Measurements from ENCODE around the gene RHBDF2. TPM values are rescaled to one million over a fixed set of nuclear protein-coding genes. Genes with fewer than 3 reads are reported as not detected.

The RHBDF2 gene
- total RNA-seq, 3 donors from 2014 or later (not counting 1 experiment from before 2014, with no cell fraction given) = 194 to 233 (median 202) TPM

- Histone ChIP-seq H3K36me3 (ENCODE audit: control insufficient read depth, insufficient read depth, low read length) (no peaks in the 10 kb centered on the region), H3K4me3 (ENCODE audit: low read length) (no peak overlapping the region), H3K27ac (ENCODE audit: low read length) (no peak overlapping the region), H3K9me3 (ENCODE audit: control insufficient read depth, insufficient read depth, low read length) (no peaks in the 10 kb centered on the region), H3K4me1 (ENCODE audit: control insufficient read depth, insufficient read depth, low read length) (peaks cover 22% of the 10 kb centered on the region), H3K27me3 (ENCODE audit: control insufficient read depth, insufficient read depth, low read length) (no peaks in the 10 kb centered on the region)
- peak overlapping the region; percentile 26 for H3K4me3 Mint-ChIP-seq
- H3K36me3 Mint-ChIP-seq = no peaks in the 10 kb centered on the region
- WGBS (ENCODE audit: insufficient coverage) = 67% methylated on average over 12 of the region's 13 CpGs
- TF ChIP-seq, protein P1, sequence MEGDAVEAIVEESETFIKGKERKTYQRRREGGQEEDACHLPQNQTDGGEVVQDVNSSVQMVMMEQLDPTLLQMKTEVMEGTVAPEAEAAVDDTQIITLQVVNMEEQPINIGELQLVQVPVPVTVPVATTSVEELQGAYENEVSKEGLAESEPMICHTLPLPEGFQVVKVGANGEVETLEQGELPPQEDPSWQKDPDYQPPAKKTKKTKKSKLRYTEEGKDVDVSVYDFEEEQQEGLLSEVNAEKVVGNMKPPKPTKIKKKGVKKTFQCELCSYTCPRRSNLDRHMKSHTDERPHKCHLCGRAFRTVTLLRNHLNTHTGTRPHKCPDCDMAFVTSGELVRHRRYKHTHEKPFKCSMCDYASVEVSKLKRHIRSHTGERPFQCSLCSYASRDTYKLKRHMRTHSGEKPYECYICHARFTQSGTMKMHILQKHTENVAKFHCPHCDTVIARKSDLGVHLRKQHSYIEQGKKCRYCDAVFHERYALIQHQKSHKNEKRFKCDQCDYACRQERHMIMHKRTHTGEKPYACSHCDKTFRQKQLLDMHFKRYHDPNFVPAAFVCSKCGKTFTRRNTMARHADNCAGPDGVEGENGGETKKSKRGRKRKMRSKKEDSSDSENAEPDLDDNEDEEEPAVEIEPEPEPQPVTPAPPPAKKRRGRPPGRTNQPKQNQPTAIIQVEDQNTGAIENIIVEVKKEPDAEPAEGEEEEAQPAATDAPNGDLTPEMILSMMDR (IDR thresholded peaks at IDR 0.05) = no peak
- H3K9me3 Mint-ChIP-seq = no peaks in the 10 kb centered on the region
- intact Hi-C loops (cut with micrococcal nuclease) = no loop called here
- H3K27ac Mint-ChIP-seq = peak overlapping the region; percentile 59 to 86
- ATAC-seq (peak; percentile 59 to 86 (median 86)), DNase-seq (peak in 1 of 2 donors; percentile 20)
- H3K27me3 Mint-ChIP-seq (ENCODE audit: low read depth in 2 of 2) = no peaks in the 10 kb centered on the region
- H3K4me1 Mint-ChIP-seq = peaks cover 58 to 73% of the 10 kb centered on the region in 2 donors
Measured at GRCh38 chr17:76441686-76442340, 59.4 kb downstream of the RHBDF2 start.

DNA sequence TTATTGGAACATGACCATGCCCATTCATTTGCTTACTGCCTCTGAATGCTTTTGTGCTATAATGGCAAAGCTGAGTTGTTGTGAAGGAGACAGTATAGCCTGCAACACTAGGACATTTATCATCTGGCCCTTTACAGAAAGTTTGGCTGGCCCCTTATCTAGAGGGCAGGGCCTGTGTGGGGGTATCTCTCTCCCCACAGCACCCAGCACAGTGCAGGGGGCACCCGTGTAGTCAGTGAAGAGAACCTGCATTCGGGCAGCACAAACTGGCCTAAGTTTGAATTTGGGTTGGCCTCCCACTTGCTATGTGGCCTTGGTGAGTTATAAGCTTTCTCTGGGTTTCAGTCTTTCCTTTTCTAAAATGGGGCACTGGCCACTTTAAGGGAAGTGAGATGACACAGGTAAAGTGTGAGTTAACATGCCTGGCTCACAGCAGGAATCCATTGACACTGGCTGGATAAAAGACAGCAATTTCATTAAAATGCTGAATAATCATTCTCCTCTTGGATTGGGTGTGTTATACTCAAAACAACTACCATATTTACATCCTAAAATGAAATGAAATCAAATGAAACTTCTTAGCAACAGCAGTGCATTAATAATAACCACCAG lies 60.4 kb downstream of the RHBDF2 start:
- ATAC-seq = no peak
- Histone ChIP-seq H3K9me3 (ENCODE audit: control insufficient read depth, insufficient read depth, low read length) (no peaks in the 10 kb centered on the region), H3K4me1 (ENCODE audit: control insufficient read depth, insufficient read depth, low read length) (peaks cover 22% of the 10 kb centered on the region), H3K27me3 (ENCODE audit: control insufficient read depth, insufficient read depth, low read length) (no peaks in the 10 kb centered on the region), H3K27ac (ENCODE audit: low read length) (no peak overlapping the region), H3K36me3 (ENCODE audit: control insufficient read depth, insufficient read depth, low read length) (no peaks in the 10 kb centered on the region), H3K4me3 (ENCODE audit: low read length) (no peak overlapping the region)
- intact Hi-C loops (cut with micrococcal nuclease) = no loop called here
- TF ChIP-seq, protein P1 (IDR thresholded peaks at IDR 0.05) = no peak
- H3K27ac Mint-ChIP-seq = peak overlapping the region in 1 of 2 donors; percentile 86
- 100% methylated on average over 2 of the region's 2 CpGs for WGBS (ENCODE audit: insufficient coverage)
- no peak for DNase-seq
- peaks cover 56 to 71% of the 10 kb centered on the region in 2 donors for H3K4me1 Mint-ChIP-seq
- no peaks in the 10 kb centered on the region for H3K36me3 Mint-ChIP-seq
- no peak overlapping the region for H3K4me3 Mint-ChIP-seq
- no peaks in the 10 kb centered on the region for H3K27me3 Mint-ChIP-seq (ENCODE audit: low read depth in 2 of 2)
- H3K9me3 Mint-ChIP-seq = no peaks in the 10 kb centered on the region

GRCh38 chr17:76439314-76439928 lies 61.8 kb downstream of the RHBDF2 start:
- Histone ChIP-seq H3K27me3 (ENCODE audit: control insufficient read depth, insufficient read depth, low read length) (no peaks in the 10 kb centered on the region), H3K9me3 (ENCODE audit: control insufficient read depth, insufficient read depth, low read length) (no peaks in the 10 kb centered on the region), H3K36me3 (ENCODE audit: control insufficient read depth, insufficient read depth, low read length) (no peaks in the 10 kb centered on the region), H3K4me1 (ENCODE audit: control insufficient read depth, insufficient read depth, low read length) (peaks cover 22% of the 10 kb centered on the region), H3K27ac (ENCODE audit: low read length) (no peak overlapping the region), H3K4me3 (ENCODE audit: low read length) (no peak overlapping the region)
- ATAC-seq (no peak), DNase-seq (no peak)
- 82% methylated on average over 5 of the region's 6 CpGs for WGBS (ENCODE audit: insufficient coverage)
- Mint-ChIP-seq H3K4me3 (no peak overlapping the region), H3K27me3 (ENCODE audit: low read depth in 2 of 2) (no peaks in the 10 kb centered on the region), H3K9me3 (no peaks in the 10 kb centered on the region), H3K4me1 (peaks cover 42 to 67% of the 10 kb centered on the region in 2 donors), H3K36me3 (no peaks in the 10 kb centered on the region), H3K27ac (peak overlapping the region in 1 of 2 donors; percentile 42)
- intact Hi-C loops (cut with micrococcal nuclease) = no loop called here
- TF ChIP-seq, protein P1 (IDR thresholded peaks at IDR 0.05) = no peak
